ENCODE data around the gene MVB12B.

The MVB12B gene

DNA sequence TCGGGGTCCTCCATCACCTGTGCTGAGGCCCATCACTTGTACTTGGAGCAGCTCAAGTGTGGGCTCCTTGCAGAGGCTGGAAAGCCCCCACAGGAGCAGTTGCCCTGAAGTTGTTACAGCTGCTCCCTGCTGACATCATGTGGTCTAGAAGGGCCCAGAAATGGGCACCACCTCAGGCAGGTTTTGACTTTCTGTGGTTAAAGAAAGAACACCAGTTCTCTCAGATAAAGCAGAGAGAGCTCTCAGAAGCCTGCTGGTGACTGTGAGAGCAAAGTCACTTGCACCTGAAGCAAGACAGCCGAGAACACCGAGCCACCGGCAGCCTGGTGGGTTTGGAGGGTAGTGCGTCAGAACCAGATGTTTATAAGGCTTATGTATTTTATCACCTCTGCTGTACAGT lies 70.4 kb downstream of the MVB12B start:
- Histone ChIP-seq H3K9ac (ENCODE audit: low read depth, low read length, poor library complexity, severe bottlenecking) (peak overlapping the region; percentile 70), H3K9me2 (replicated peaks; ENCODE audit: low read depth, low read length) (no peaks in the 10 kb centered on the region), H3F3A (ENCODE audit: low read depth) (peaks cover 10% of the 10 kb centered on the region), H2AFZ (ENCODE audit: low read length) (no peak overlapping the region), H3K36me3 (ENCODE audit: insufficient read depth, low read length) (peaks cover 71% of the 10 kb centered on the region; the same call in 1 of the 2 replicates), H3K9me3 (ENCODE audit: insufficient read depth, low read depth, low read length) (no peaks in the 10 kb centered on the region), H3K27me3 (ENCODE audit: insufficient read depth, low read length, poor library complexity, severe bottlenecking) (no peaks in the 10 kb centered on the region), H3K4me2 (ENCODE audit: low read depth, low read length, poor library complexity, severe bottlenecking) (peak overlapping the region; percentile 69), H3K4me1 (ENCODE audit: insufficient read depth, low read length, poor library complexity, severe bottlenecking) (peaks cover 46% of the 10 kb centered on the region), H3K4me3 (ENCODE audit: low read length, poor library complexity, severe bottlenecking) (peak overlapping the region; percentile 49), H4K20me1 (ENCODE audit: insufficient read depth, low read length, poor library complexity, severe bottlenecking) (no peaks in the 10 kb centered on the region), H3K79me2 (ENCODE audit: insufficient read depth, low read length) (peaks cover 3% of the 10 kb centered on the region; the same call in 1 of the 2 replicates)
- TF ChIP-seq EZH2phosphoT487 (IDR thresholded peaks at IDR 0.05; ENCODE audit: borderline replicate concordance): no peak
- TF ChIP-seq, protein P1, sequence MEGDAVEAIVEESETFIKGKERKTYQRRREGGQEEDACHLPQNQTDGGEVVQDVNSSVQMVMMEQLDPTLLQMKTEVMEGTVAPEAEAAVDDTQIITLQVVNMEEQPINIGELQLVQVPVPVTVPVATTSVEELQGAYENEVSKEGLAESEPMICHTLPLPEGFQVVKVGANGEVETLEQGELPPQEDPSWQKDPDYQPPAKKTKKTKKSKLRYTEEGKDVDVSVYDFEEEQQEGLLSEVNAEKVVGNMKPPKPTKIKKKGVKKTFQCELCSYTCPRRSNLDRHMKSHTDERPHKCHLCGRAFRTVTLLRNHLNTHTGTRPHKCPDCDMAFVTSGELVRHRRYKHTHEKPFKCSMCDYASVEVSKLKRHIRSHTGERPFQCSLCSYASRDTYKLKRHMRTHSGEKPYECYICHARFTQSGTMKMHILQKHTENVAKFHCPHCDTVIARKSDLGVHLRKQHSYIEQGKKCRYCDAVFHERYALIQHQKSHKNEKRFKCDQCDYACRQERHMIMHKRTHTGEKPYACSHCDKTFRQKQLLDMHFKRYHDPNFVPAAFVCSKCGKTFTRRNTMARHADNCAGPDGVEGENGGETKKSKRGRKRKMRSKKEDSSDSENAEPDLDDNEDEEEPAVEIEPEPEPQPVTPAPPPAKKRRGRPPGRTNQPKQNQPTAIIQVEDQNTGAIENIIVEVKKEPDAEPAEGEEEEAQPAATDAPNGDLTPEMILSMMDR (conservative IDR thresholded peaks at IDR 0.05; ENCODE audit: low read length): peak; percentile 64

DNA sequence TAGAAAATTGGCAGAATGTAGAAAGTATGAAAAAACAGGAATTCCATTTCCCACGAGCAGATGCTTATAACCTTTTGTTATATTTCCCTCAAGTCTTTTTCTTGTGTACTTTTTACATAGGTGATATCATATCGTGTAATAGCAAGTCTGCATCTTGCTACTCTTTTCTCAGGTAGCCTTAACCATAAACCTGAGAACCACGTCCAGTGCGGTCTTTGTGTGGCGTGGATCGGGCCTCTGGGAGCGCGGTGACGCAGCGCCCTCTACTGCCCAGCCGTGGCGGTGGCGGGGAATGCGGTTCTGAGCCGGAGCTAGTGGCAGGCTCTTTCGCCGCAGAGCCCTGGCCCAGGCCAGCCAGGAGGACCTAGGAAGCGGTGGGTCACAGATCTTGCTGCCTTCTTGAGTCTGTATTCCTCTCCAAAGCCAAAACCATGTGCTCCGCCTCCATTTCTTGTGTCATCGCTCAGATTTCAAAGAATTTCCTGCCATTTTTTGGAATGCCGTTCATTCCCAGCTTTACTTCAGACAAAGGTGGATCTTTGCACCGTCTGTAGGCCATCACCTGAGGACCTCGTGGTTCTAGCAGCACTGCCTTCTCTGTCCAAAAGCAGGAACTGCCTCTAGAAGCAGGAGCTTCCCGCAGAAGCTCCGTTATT lies 71.9 kb downstream of the MVB12B start:
- H3K9ac ChIP-seq (ENCODE audit: low read depth, low read length, poor library complexity, severe bottlenecking): peak overlapping the region; percentile 70
- H3K4me1 ChIP-seq (ENCODE audit: insufficient read depth, low read length, poor library complexity, severe bottlenecking): peaks cover 56% of the 10 kb centered on the region
- no peaks in the 10 kb centered on the region for H3K9me2 ChIP-seq (replicated peaks; ENCODE audit: low read depth, low read length)
- H2AFZ ChIP-seq (ENCODE audit: low read length): no peak overlapping the region
- H3K36me3 ChIP-seq (ENCODE audit: insufficient read depth, low read length): peaks cover 61% of the 10 kb centered on the region; the same call in 1 of the 2 replicates
- no peaks in the 10 kb centered on the region for H4K20me1 ChIP-seq (ENCODE audit: insufficient read depth, low read length, poor library complexity, severe bottlenecking)
- H3F3A ChIP-seq (ENCODE audit: low read depth): peaks cover 10% of the 10 kb centered on the region
- H3K9me3 ChIP-seq (ENCODE audit: insufficient read depth, low read depth, low read length): no peaks in the 10 kb centered on the region
- peak overlapping the region; percentile 69 for H3K4me2 ChIP-seq (ENCODE audit: low read depth, low read length, poor library complexity, severe bottlenecking)
- no peak overlapping the region for H3K4me3 ChIP-seq (ENCODE audit: low read length, poor library complexity, severe bottlenecking)
- peaks cover 3% of the 10 kb centered on the region; the same call in 1 of the 2 replicates for H3K79me2 ChIP-seq (ENCODE audit: insufficient read depth, low read length)
- TF ChIP-seq, protein P1 (conservative IDR thresholded peaks at IDR 0.05; ENCODE audit: low read length): peak; percentile 84
- no peak for TF ChIP-seq EZH2phosphoT487 (IDR thresholded peaks at IDR 0.05; ENCODE audit: borderline replicate concordance)
- H3K27me3 ChIP-seq (ENCODE audit: insufficient read depth, low read length, poor library complexity, severe bottlenecking): no peaks in the 10 kb centered on the region

DNA sequence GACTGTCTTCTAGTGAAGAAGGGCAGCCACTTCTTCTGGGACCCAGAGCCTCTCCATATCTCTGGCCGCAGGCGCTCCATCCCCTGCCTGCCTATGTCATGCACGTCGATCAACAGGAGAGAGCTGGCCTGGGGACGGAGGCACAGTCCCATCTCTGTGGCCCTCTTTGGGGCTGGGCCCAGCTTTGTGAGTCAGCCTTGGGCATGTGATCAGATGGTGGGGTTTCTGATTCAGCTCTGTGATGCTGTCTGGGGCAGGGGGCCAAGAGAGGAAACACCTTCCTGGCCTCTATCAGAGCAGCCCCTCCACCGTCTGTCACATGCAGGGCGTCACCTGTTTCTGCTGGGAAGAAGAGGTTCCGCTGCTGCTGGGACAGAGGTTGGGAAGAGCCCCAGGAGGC lies 72.6 kb downstream of the MVB12B start:
- no peak overlapping the region for H3K4me3 ChIP-seq (ENCODE audit: low read length, poor library complexity, severe bottlenecking)
- no peaks in the 10 kb centered on the region for H3K27me3 ChIP-seq (ENCODE audit: insufficient read depth, low read length, poor library complexity, severe bottlenecking)
- H3K36me3 ChIP-seq (ENCODE audit: insufficient read depth, low read length): peaks cover 57% of the 10 kb centered on the region; the same call in 1 of the 2 replicates
- H3K9me3 ChIP-seq (ENCODE audit: insufficient read depth, low read depth, low read length): no peaks in the 10 kb centered on the region
- H3F3A ChIP-seq (ENCODE audit: low read depth): peaks cover 10% of the 10 kb centered on the region
- H3K4me1 ChIP-seq (ENCODE audit: insufficient read depth, low read length, poor library complexity, severe bottlenecking): peaks cover 61% of the 10 kb centered on the region
- H2AFZ ChIP-seq (ENCODE audit: low read length): no peak overlapping the region
- TF ChIP-seq EZH2phosphoT487 (IDR thresholded peaks at IDR 0.05; ENCODE audit: borderline replicate concordance): no peak
- TF ChIP-seq, protein P1 (conservative IDR thresholded peaks at IDR 0.05; ENCODE audit: low read length): no peak
- no peak overlapping the region for H3K4me2 ChIP-seq (ENCODE audit: low read depth, low read length, poor library complexity, severe bottlenecking)
- peaks cover 3% of the 10 kb centered on the region; the same call in 1 of the 2 replicates for H3K79me2 ChIP-seq (ENCODE audit: insufficient read depth, low read length)
- H3K9ac ChIP-seq (ENCODE audit: low read depth, low read length, poor library complexity, severe bottlenecking): peak overlapping the region; percentile 70
- no peaks in the 10 kb centered on the region for H3K9me2 ChIP-seq (replicated peaks; ENCODE audit: low read depth, low read length)
- H4K20me1 ChIP-seq (ENCODE audit: insufficient read depth, low read length, poor library complexity, severe bottlenecking): no peaks in the 10 kb centered on the region

All from Loucy (cell line).